Measurements from ENCODE around the gene DPP4.

- no peak for TF ChIP-seq EZH2 (IDR thresholded peaks at IDR 0.05; ENCODE audit: borderline replicate concordance, low read depth, low read length, severe bottlenecking)
- TF ChIP-seq, protein P1, sequence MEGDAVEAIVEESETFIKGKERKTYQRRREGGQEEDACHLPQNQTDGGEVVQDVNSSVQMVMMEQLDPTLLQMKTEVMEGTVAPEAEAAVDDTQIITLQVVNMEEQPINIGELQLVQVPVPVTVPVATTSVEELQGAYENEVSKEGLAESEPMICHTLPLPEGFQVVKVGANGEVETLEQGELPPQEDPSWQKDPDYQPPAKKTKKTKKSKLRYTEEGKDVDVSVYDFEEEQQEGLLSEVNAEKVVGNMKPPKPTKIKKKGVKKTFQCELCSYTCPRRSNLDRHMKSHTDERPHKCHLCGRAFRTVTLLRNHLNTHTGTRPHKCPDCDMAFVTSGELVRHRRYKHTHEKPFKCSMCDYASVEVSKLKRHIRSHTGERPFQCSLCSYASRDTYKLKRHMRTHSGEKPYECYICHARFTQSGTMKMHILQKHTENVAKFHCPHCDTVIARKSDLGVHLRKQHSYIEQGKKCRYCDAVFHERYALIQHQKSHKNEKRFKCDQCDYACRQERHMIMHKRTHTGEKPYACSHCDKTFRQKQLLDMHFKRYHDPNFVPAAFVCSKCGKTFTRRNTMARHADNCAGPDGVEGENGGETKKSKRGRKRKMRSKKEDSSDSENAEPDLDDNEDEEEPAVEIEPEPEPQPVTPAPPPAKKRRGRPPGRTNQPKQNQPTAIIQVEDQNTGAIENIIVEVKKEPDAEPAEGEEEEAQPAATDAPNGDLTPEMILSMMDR (IDR thresholded peaks at IDR 0.05; ENCODE audit: borderline replicate concordance, extremely low read depth, low read length, poor library complexity, severe bottlenecking): no peak
Observed at GRCh38 chr2:162000431-162000830, 73.6 kb downstream of the DPP4 start.

All from DND-41 (cell line).